Karpas-422 (cell line): ENCODE results near the gene SERPINF2. TPM values are rescaled to one million over a fixed set of nuclear protein-coding genes. Genes with fewer than 3 reads are reported as not detected.

ENCODE experiments used
- DNase-seq: peaks from one replicate; pipeline ENCODE4 v3.0.0-alpha.2; 2015
- H2AFZ ChIP-seq: fragments of 200-600 bp; sonication (generic); 2 replicates; pipeline ENCODE4 v1.6.1; 2014; ENCODE audit warnings: antibody characterized with exemption, low read length, mixed read lengths
- H3K27ac ChIP-seq: fragments of 200-600 bp; sonication (generic); 2 replicates; pipeline ENCODE4 v1.5.1; 2014; ENCODE audit warnings: mild to moderate bottlenecking, low read length, moderate library complexity
- H3K27me3 ChIP-seq: fragments of 200-600 bp; sonication (generic); 2 replicates; pipeline ENCODE4 v1.6.1; 2014; ENCODE audit warnings: low read length, mixed read lengths
- H3K36me3 ChIP-seq: fragments of 200-600 bp; sonication (generic); 2 replicates; pipeline ENCODE4 v1.6.1; 2014; ENCODE audit warnings: low read length, mixed read lengths; ENCODE audit not compliant: insufficient read depth
- H3K4me1 ChIP-seq: fragments of 200-600 bp; sonication (generic); 2 replicates; pipeline ENCODE4 v1.6.1; 2014; ENCODE audit warnings: mild to moderate bottlenecking, low read length, mixed read lengths
- H3K4me2 ChIP-seq: fragments of 200-600 bp; sonication (generic); 2 replicates; pipeline ENCODE4 v1.6.1; 2014; ENCODE audit warnings: low read length, low read depth, mild to moderate bottlenecking; ENCODE audit not compliant: poor library complexity, severe bottlenecking
- H3K4me3 ChIP-seq: fragments of 200-600 bp; sonication (generic); 2 replicates; pipeline ENCODE4 v1.5.1; 2014; ENCODE audit warnings: mild to moderate bottlenecking, antibody characterized with exemption, low read length, mixed read lengths
- H3K79me2 ChIP-seq: fragments of 200-600 bp; sonication (generic); 2 replicates; pipeline ENCODE4 v1.6.1; 2014; ENCODE audit warnings: mild to moderate bottlenecking, low read length, mixed read lengths
- H3K9ac ChIP-seq: fragments of 200-600 bp; sonication (generic); 2 replicates; pipeline ENCODE4 v1.6.0; 2014; ENCODE audit warnings: low read length
- H3K9me2 ChIP-seq: fragments of 200-600 bp; sonication (generic), shearing (Covaris generic); replicated peaks from 2 replicates; pipeline ENCODE4 v1.6.0; 2014; ENCODE audit warnings: mild to moderate bottlenecking, low read length, moderate library complexity; ENCODE audit not compliant: insufficient read depth
- H3K9me3 ChIP-seq: fragments of 300-700, 200-600 bp; sonication (generic); 2 replicates; pipeline ENCODE4 v1.6.1; 2014; ENCODE audit warnings: low read length, mixed read lengths
- H4K20me1 ChIP-seq: fragments of 200-600 bp; sonication (generic); 2 replicates; pipeline ENCODE4 v1.6.1; 2014; ENCODE audit warnings: mild to moderate bottlenecking, antibody characterized with exemption, low read length, low read depth; ENCODE audit not compliant: insufficient read depth
- total RNA-seq: library from RNA; depleted of rRNA; stranded (reverse); fragments of >200 nt; shearing (Covaris generic); gene quantifications from 2 replicates; pipeline ENCODE4 v1.2.3, GENCODE V29; 2014; ENCODE audit warnings: low replicate concordance

Gene SERPINF2
- total RNA-seq, 1 experiment from 2014 or later, result 0.19 TPM

DNA sequence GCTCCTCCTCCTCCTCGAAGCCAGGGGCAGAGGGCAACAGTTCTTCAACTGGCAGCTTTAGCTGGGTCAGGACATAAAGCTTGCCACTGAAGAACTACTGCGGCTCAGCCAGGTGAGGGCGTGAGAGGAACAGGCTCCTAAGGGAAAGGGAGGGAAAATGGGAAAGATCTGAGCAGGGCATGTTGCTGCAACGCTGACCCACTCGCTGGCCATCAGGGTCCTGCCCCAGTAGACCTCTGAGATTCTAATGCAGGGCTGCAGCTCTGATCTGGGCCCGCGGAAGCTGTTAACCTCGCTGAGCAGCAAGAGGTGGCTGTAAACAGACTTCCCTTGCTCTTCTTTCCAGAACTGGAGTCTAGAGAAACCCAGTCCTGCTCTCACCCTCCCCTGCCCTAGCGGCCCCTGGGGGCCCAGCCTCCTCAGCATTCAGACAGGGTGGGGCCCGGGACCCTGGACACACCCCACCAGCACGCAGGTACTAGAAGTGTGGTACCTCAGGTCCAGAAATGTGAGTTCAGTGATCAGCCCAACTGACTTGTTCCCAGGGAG, 28.7 kb upstream of the SERPINF2 start:
- Histone ChIP-seq H3K9ac (no peak overlapping the region), H3K9me3 (no peaks in the 10 kb centered on the region), H3K79me2 (no peaks in the 10 kb centered on the region), H3K36me3 (no peaks in the 10 kb centered on the region), H2AFZ (no peak overlapping the region), H3K9me2 (no peaks in the 10 kb centered on the region), H3K4me3 (no peak overlapping the region), H3K27ac (no peak overlapping the region), H4K20me1 (no peaks in the 10 kb centered on the region; the same call in 1 of the 2 replicates), H3K27me3 (no peaks in the 10 kb centered on the region), H3K4me2 (no peak overlapping the region), H3K4me1 (peaks cover 20% of the 10 kb centered on the region)
- DNase-seq, result no peak

DNA sequence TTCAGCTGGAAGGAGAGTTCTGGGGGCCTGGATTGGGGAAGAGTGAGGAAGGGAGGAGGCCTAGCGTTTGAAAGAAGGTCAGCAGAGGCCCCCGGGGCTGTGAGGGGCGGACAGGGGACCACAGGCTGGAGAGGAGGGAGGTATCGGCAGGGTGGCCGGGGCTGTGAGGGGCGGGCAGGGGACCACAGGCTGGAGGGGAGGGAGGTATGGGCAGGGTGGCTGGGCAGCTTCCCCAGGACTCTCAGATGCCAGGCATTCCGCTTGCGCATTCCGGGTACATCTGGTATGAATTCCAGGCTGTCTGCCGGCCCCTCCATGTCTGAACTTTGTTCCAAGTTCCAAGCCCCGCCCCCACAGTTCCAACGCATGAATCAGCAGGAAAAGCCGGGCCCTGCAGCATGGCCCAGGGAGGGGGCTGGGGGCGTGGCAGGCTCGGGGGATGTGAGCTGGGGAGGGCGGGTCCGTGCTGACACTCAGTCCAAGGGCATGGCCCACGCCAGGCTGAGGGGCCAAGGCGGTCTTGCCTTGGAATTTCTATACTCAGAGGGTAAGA, 28.2 kb upstream of the SERPINF2 start:
- H2AFZ ChIP-seq, result no peak overlapping the region
- H3K9ac ChIP-seq, result no peak overlapping the region
- DNase-seq, result no peak
- no peaks in the 10 kb centered on the region; the same call in 1 of the 2 replicates for H4K20me1 ChIP-seq
- H3K4me1 ChIP-seq, result peaks cover 20% of the 10 kb centered on the region
- peak overlapping the region; percentile 89 for H3K4me2 ChIP-seq
- H3K79me2 ChIP-seq, result no peaks in the 10 kb centered on the region
- H3K9me3 ChIP-seq, result no peaks in the 10 kb centered on the region
- H3K9me2 ChIP-seq, result no peaks in the 10 kb centered on the region
- no peak overlapping the region for H3K4me3 ChIP-seq
- H3K27me3 ChIP-seq, result no peaks in the 10 kb centered on the region
- no peak overlapping the region for H3K27ac ChIP-seq
- H3K36me3 ChIP-seq, result no peaks in the 10 kb centered on the region

DNA sequence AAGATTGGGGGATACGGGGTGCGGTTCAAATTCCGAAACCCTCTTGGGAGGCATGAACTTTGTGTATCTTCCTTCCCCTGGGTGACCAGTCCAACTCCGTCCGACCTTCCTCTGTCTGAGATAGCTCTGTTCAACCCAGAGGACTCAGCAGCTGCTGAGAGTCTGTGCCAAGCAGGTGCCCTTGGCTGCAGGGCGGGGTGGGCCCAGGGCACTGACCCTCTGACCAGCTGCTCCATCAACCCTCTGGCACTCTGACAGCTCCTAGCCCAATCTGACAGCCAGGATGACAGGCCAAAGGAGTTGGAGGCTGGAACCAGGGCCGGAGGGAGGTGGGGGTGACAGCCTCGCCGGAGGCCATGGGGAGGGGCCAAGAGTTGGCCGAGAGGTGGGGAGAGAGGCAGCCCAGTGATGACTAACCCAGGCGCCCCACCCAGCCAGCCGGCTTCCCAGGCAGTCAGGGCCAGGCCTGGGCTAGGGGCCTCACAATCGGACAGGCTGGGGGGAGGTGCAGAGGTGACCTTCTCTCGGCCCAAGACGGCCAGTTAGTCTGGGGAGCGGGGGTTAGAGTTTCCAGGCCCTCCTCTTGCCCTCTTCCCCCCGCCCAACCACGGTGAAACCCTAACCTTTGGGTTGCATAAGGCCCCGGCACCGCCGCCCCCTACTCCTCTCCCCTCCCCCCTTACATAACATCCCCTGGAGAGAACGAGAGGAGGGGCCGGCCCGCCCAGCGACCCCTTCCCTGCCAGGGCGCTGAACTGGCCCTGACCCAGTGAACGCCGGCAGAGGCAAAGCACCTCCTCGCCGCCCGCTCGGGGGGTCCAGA, 27.5 kb upstream of the SERPINF2 start:
- no peak for DNase-seq
- H4K20me1 ChIP-seq, result no peaks in the 10 kb centered on the region; the same call in 1 of the 2 replicates

DNA sequence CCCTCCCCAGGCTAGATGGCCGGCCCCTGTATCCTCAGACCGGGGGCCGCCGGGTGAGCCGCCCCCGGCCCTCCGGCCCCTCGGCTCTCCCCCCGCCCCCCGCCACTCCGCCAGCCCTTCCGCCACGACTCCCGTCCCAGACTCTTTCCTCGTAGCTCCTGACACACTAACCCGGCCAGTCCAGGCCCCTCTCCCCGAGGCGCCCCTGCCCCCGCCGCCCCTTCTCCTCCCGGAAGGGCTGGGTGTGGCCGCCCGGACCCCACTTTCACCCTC, 26.9 kb upstream of the SERPINF2 start:
- Histone ChIP-seq H3K9ac (peak overlapping the region; percentile 66), H3K79me2 (no peaks in the 10 kb centered on the region), H3K4me3 (peak overlapping the region; percentile 82), H2AFZ (no peak overlapping the region; the same call in 1 of the 2 replicates), H4K20me1 (no peaks in the 10 kb centered on the region; the same call in 1 of the 2 replicates), H3K4me1 (peaks cover 23% of the 10 kb centered on the region), H3K27me3 (no peaks in the 10 kb centered on the region), H3K36me3 (no peaks in the 10 kb centered on the region), H3K9me2 (no peaks in the 10 kb centered on the region), H3K27ac (no peak overlapping the region), H3K4me2 (peak overlapping the region; percentile 89), H3K9me3 (no peaks in the 10 kb centered on the region)
- no peak for DNase-seq

More for the DNA sequence above, 27.5 kb upstream of the SERPINF2 start:
- Histone ChIP-seq H3K27me3 (no peaks in the 10 kb centered on the region), H2AFZ (no peak overlapping the region), H3K9ac (peak overlapping the region; percentile 66), H3K4me3 (peak overlapping the region; percentile 82), H3K4me2 (peak overlapping the region; percentile 89), H3K9me2 (no peaks in the 10 kb centered on the region), H3K79me2 (no peaks in the 10 kb centered on the region), H3K4me1 (peaks cover 20% of the 10 kb centered on the region), H3K9me3 (no peaks in the 10 kb centered on the region), H3K27ac (no peak overlapping the region), H3K36me3 (no peaks in the 10 kb centered on the region)

DNA sequence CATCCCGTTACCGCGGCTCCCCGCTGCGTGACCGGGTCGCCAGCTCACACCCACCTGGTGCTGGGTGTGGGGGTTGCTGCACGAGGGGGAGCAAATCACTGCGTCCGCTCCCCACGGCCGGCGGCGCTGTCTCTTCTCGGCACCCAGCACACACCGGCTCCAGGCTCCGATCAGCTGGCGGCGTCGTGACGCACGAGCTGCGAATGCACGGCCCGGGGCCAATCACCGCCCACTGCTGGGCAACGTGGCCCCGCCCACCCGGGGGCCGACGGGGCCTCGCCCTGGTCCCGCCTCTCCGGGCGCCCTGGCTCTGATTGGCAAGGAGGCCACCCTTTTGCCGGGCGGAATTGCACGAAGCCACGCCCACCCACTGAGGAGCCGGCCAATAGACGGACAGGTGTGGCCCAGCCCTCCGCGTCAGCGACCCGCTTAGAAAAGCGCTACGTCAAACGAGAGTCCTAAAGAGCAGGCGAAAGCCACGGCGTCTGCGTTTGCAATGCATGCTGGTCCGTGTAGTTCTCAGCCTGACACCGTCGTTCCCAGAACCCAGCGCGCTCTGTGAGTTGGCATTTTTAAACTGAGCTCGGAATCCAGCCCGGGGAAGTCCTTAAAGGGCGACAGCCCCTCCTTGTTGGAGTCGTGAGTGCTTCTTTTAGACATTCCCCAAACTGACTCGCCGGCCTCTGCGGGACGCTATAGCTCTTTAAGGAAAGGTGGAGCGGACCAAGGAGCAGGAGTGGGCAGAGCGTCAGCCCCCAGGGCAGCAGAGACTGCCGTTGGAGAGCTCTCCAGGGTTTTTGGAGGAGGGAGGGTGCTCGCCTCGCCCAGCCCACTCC, 26.4 kb upstream of the SERPINF2 start:
- Histone ChIP-seq H3K27me3 (no peaks in the 10 kb centered on the region), H3K36me3 (no peaks in the 10 kb centered on the region), H3K4me2 (peak overlapping the region; percentile 89), H3K4me1 (peaks cover 29% of the 10 kb centered on the region), H2AFZ (peak overlapping the region; percentile 22; the same call in 1 of the 2 replicates), H3K9me2 (no peaks in the 10 kb centered on the region), H3K9ac (peak overlapping the region; percentile 81), H3K27ac (peak overlapping the region; percentile 87), H3K4me3 (peak overlapping the region; percentile 82), H4K20me1 (no peaks in the 10 kb centered on the region; the same call in 1 of the 2 replicates), H3K79me2 (no peaks in the 10 kb centered on the region), H3K9me3 (no peaks in the 10 kb centered on the region)
- peak; percentile 100 for DNase-seq

DNA sequence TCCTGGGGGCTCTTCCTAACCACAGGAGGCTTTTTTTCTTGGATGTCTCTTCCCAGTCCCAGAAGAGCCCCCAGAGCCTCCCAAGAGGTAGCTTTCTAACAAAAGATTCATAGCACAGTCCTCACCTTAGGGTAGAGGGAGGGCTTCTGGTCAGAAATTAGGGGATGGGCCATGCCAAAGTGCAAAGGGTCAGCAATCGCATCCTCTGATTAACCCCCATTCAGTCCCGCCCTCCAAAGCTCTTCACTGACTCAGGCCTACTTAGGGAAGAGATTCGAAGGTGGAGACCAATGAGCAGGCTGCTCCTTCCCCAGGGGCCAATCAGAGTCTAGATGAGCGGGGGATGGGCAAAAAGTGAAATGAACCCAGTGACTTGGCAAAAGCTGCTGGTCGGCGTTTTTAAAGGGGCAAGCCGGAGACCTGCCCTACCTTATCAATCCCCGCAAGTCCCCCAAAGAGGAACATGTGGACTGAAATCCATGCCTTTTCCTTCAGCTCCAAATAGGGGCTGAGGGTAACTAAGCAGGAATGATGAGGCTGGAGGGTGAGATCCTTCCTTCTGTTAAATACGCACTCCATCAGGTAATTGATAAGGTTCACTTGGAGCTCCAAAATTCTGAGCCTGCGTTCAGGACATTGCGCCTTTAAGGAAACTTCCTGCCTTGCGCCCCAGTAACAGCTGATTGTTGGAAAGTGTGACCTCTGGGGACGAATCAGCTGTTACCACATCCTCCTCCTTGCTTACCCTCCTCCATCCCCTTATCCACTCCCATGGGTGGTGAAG, 25.6 kb upstream of the SERPINF2 start:
- no peaks in the 10 kb centered on the region for H3K79me2 ChIP-seq
- peak; percentile 99 for DNase-seq
- H3K4me3 ChIP-seq, result peak overlapping the region; percentile 74
- H2AFZ ChIP-seq, result peak overlapping the region; percentile 64; the same call in 1 of the 2 replicates
- H4K20me1 ChIP-seq, result no peaks in the 10 kb centered on the region; the same call in 1 of the 2 replicates
- H3K4me1 ChIP-seq, result peaks cover 36% of the 10 kb centered on the region
- H3K4me2 ChIP-seq, result peak overlapping the region; percentile 84
- H3K36me3 ChIP-seq, result no peaks in the 10 kb centered on the region
- H3K9ac ChIP-seq, result peak overlapping the region; percentile 81
- H3K9me2 ChIP-seq, result no peaks in the 10 kb centered on the region
- no peaks in the 10 kb centered on the region for H3K9me3 ChIP-seq
- no peaks in the 10 kb centered on the region for H3K27me3 ChIP-seq
- H3K27ac ChIP-seq, result peak overlapping the region; percentile 87

DNA sequence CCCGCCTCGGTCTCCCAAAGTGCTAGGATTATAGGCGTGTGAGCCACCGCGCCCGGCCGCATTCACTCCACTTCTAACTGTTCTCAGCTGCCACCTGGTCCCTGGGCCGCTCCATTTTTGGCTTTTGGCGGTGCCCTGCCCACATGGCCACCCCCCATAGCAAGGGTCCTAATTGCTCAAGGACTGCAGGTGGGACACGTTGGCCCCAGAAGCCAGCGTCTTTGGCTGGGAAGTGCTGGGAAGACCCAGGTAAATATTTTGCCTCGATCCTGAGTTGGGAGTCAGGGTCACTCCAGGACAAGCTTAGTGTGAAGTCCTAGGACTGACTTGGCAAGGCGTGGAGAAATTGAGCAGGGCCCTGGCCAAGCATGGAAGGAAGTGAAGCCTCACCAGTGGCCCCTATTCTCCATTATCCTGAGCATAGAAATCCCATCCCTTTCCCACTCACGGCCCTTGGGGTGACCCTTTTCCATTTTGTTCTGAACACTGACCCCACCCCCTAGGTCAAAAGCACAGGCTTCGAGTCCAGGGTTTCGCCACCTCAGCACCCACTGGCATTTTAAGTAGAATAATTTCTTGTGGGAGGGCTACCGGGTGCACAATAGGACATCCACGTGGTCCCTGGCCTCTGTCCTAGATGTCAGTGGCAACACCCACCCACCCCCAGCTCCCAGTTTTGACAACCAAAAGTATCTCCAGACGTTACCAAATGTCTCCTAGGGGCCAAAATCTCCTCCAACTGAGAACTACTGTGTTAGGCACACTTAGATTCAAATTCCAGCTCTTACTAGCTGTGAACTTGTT, 24.1 kb upstream of the SERPINF2 start:
- H3K36me3 ChIP-seq, result no peaks in the 10 kb centered on the region
- no peak overlapping the region for H3K27ac ChIP-seq
- H3K79me2 ChIP-seq, result no peaks in the 10 kb centered on the region
- H3K4me1 ChIP-seq, result peaks cover 47% of the 10 kb centered on the region
- H3K9ac ChIP-seq, result no peak overlapping the region
- no peak for DNase-seq
- no peak overlapping the region for H3K4me2 ChIP-seq
- H3K9me2 ChIP-seq, result no peaks in the 10 kb centered on the region
- H3K27me3 ChIP-seq, result no peaks in the 10 kb centered on the region
- H3K4me3 ChIP-seq, result no peak overlapping the region
- H2AFZ ChIP-seq, result no peak overlapping the region
- H3K9me3 ChIP-seq, result no peaks in the 10 kb centered on the region
- no peaks in the 10 kb centered on the region; the same call in 1 of the 2 replicates for H4K20me1 ChIP-seq
